Measurements from ENCODE around the gene PRKAG2.

The PRKAG2 gene

GRCh38 chr7:151694828-151695580, 181.9 kb downstream of the PRKAG2 start:
- Histone ChIP-seq H3K4me3 (ENCODE audit: low read length) (no peak overlapping the region), H3K4me2 (ENCODE audit: low read length) (no peak overlapping the region), H3K9me3 (ENCODE audit: control insufficient read depth, insufficient read depth, low read length) (no peaks in the 10 kb centered on the region), H4K20me1 (ENCODE audit: control insufficient read depth, insufficient read depth, low read depth, low read length) (no peaks in the 10 kb centered on the region), H3F3A (ENCODE audit: control insufficient read depth, insufficient read depth) (no peaks in the 10 kb centered on the region), H3K79me2 (ENCODE audit: control insufficient read depth, low read length) (no peaks in the 10 kb centered on the region), H3K9me2 (replicated peaks; ENCODE audit: control insufficient read depth, low read length) (no peaks in the 10 kb centered on the region), H3K36me3 (ENCODE audit: control insufficient read depth, low read length) (no peaks in the 10 kb centered on the region), H3K27me3 (ENCODE audit: control insufficient read depth, low read length) (peaks cover 3% of the 10 kb centered on the region; the same call in 1 of the 2 replicates), H3K4me1 (ENCODE audit: control insufficient read depth, low read length) (no peaks in the 10 kb centered on the region), H3K27ac (ENCODE audit: low read depth, low read length) (no peak overlapping the region)
- TF ChIP-seq EZH2phosphoT487 (IDR thresholded peaks at IDR 0.05; ENCODE audit: borderline replicate concordance, low read length) = no peak
- TF ChIP-seq CTCF (IDR thresholded peaks at IDR 0.05; ENCODE audit: low read depth, low read length, poor library complexity, severe bottlenecking) = no peak

- no peaks in the 10 kb centered on the region for H3K36me3 ChIP-seq (ENCODE audit: control insufficient read depth, low read length)
- no peaks in the 10 kb centered on the region for H3F3A ChIP-seq (ENCODE audit: control insufficient read depth, insufficient read depth)
- no peak overlapping the region for H3K4me3 ChIP-seq (ENCODE audit: low read length)
- H3K27me3 ChIP-seq (ENCODE audit: control insufficient read depth, low read length) = peaks cover 7% of the 10 kb centered on the region; the same call in 1 of the 2 replicates
- TF ChIP-seq EZH2phosphoT487 (IDR thresholded peaks at IDR 0.05; ENCODE audit: borderline replicate concordance, low read length) = no peak
- TF ChIP-seq CTCF (IDR thresholded peaks at IDR 0.05; ENCODE audit: low read depth, low read length, poor library complexity, severe bottlenecking) = no peak
- H3K9me3 ChIP-seq (ENCODE audit: control insufficient read depth, insufficient read depth, low read length) = no peaks in the 10 kb centered on the region
- no peaks in the 10 kb centered on the region for H3K9me2 ChIP-seq (replicated peaks; ENCODE audit: control insufficient read depth, low read length)
- no peak overlapping the region for H3K4me2 ChIP-seq (ENCODE audit: low read length)
- H3K27ac ChIP-seq (ENCODE audit: low read depth, low read length) = no peak overlapping the region
- H3K4me1 ChIP-seq (ENCODE audit: control insufficient read depth, low read length) = no peaks in the 10 kb centered on the region
- H3K79me2 ChIP-seq (ENCODE audit: control insufficient read depth, low read length) = no peaks in the 10 kb centered on the region
- H4K20me1 ChIP-seq (ENCODE audit: control insufficient read depth, insufficient read depth, low read depth, low read length) = no peaks in the 10 kb centered on the region
Observed at GRCh38 chr7:151694441-151694827, 182.5 kb downstream of the PRKAG2 start.

GRCh38 chr7:151693140-151693539, 183.8 kb downstream of the PRKAG2 start:
- Histone ChIP-seq H3K27me3 (ENCODE audit: control insufficient read depth, low read length) (peaks cover 7% of the 10 kb centered on the region; the same call in 1 of the 2 replicates), H3K4me1 (ENCODE audit: control insufficient read depth, low read length) (no peaks in the 10 kb centered on the region), H3F3A (ENCODE audit: control insufficient read depth, insufficient read depth) (no peaks in the 10 kb centered on the region), H3K79me2 (ENCODE audit: control insufficient read depth, low read length) (no peaks in the 10 kb centered on the region), H3K4me3 (ENCODE audit: low read length) (no peak overlapping the region), H3K9me2 (replicated peaks; ENCODE audit: control insufficient read depth, low read length) (no peaks in the 10 kb centered on the region), H4K20me1 (ENCODE audit: control insufficient read depth, insufficient read depth, low read depth, low read length) (no peaks in the 10 kb centered on the region; the same call in 1 of the 2 replicates), H3K27ac (ENCODE audit: low read depth, low read length) (no peak overlapping the region), H3K9me3 (ENCODE audit: control insufficient read depth, insufficient read depth, low read length) (no peaks in the 10 kb centered on the region), H3K4me2 (ENCODE audit: low read length) (no peak overlapping the region), H3K36me3 (ENCODE audit: control insufficient read depth, low read length) (no peaks in the 10 kb centered on the region)
- no peak for TF ChIP-seq CTCF (IDR thresholded peaks at IDR 0.05; ENCODE audit: low read depth, low read length, poor library complexity, severe bottlenecking)
- no peak for TF ChIP-seq EZH2phosphoT487 (IDR thresholded peaks at IDR 0.05; ENCODE audit: borderline replicate concordance, low read length)

Data from DOHH2 (cell line).